HuH-7 (cell line): ENCODE results near the gene SLC1A7.

ENCODE experiments used
- DNase-seq: peaks from one replicate; pipeline ENCODE4 v3.0.0; 2011; ENCODE audit warnings: low spot score

The SLC1A7 gene

DNA sequence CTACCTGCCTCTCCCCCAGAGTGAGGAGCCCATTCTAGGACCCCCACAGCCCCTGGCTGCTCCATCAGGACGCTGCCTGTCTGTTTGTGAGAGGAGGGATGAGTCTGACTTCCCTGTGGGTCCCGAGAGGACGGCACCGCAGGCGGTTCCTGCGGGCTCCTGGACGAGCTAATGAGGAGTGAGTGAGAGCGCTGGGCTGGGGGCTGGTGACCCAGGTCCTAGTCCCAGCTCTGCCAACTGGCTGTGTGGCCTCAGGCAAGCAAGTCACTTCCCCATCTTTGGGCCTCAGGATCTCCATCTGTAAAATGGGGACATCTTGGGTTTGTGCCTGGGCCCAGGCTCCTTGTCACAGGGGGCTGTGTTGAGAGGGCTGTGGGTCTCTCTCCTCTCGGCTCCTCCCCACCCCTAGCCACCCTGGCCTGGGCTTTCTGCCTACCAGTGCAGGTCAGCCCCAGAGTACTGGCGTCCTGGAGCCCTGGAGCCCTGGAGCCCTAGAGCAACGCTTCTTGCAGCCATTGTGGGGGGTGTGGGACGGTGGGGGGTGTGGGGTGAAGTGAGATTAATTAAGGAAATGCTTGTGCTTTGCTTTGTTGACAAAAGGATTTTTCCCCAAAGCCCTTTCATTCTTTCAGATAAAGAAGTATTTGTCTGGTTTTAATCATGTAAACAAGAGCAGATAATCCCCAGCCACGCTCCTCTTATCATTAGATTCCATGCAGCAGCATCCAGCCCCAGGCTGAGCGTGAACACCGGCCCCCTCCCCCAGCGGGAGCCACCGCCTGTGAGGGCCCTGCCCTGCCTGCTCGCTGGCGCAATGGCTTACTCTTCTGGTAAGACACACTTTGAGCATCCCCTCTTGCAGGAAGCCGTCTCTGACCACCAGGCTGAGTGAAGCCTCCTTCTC is 26.8 kb downstream of the SLC1A7 start:
- peak; percentile 74 for DNase-seq

DNA sequence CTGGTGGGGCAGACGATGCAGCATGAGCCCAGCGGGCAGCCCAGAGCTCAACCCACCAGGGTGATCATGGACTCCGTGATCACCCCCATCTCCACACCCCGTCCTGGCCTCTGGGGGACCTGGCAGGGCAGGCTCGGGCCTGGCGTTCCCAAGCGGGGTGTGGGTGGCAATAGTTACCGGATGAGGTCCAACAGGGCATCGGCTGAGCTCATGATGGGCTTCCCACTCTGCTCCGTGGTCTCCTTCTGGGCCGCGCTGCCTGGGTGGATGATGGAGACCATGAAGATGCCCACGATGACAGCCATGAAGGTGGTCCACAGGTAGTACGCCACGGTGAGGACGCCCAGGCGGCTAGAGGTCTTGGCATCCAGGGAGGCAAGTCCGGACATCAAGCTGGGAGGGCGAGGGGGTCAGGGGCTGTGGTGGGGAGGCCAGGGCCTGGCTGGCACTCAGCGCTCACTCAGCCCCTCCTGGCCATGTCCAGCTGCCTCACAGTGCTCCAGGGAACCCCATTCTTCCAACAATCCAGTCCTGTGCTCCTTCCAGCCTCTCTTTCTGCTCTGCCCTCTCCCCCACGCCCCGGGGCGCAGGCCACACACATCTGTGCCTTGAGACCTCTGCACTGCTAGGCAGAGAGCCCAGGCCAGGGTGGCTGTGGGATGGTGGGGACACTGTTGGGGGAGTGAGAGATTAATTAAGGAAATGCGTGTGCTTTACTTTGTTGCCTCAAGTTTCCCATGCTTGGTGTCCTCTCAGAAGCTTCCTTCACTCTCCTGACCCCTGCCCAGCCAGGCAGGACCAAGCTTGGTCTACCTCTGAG is 27.6 kb downstream of the SLC1A7 start:
- DNase-seq, result no peak

DNA sequence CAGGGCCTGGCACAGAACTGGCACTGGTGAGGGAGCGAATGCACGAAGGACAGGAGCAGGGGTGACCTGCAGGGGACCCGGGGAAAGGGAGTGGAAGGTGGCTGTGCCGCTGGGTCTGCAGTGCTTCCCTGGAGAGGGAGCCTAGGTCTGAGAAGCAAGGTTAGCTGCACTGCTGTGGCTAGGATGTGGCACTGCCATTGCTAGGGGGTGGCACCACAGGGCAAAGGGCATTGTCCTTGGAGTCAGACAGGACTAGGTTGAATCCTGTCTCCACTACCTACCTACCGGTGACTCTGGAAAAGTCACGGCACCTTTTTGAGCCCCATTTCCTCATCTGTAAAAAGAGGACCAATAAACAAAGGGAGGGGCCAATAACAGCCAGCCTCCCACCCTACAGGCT is 28.3 kb downstream of the SLC1A7 start:
- no peak for DNase-seq

DNA sequence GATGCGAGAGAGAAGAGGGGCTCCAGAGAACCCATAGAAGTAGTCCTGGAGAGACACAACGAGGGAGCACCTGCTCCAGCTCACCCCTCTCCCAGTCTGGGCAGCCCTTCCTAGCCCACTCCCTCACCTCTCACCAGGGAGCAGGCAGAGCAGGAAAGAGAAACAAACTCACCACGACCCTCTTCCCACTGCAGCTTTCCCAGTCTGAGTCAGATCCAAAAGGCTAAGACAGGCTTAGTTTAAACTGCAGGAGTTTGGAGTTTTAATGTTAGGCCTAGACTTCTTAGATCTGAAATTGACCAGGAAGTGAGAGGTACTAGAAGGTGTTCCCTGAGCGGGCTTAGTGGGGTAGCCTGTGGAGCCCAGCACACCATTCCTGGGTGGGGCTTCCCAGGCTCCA is 29.6 kb downstream of the SLC1A7 start:
- no peak for DNase-seq

DNA sequence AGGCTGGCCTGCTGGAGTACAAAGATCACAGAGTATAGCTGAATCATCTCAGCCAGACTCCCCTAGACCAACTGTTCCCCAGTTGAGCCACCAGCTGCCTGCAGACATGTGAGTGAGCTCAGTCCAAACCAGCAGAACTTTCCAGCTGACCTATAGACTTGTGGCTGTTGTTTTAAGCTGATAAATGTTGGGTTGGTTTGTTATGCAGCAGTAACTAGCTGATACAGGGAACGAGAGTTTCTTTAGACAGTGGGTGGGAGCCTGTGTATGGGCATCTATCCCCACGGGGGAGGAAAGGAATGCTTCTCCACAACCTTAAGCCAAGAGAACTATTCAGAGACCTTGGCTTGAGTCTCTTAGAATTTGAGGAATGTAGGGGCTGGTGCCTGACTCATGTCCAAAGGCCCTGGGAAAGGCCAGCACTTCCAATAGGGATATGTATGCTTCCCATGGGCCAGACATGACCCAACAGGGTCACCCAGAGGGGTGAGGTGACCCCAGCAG is 30.1 kb downstream of the SLC1A7 start:
- DNase-seq, result no peak

DNA sequence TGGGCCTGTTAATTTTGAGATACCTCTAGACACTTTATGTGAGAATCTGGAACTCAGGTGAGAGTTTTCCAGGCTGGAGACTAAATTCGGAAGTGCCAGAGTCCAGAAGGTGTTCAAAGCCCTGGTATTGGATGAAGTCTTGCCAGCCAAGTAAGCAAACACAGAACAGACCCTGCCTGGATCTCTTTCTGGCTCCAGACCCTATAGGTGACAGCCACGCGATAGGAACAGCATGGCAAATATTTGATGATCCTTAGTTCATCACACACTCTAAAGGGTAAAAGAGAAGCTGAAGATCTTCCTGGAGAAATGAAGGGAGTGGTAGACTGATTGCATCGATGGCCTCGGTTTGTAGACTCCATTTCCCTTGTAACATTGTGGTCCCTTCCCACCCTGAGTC is 30.7 kb downstream of the SLC1A7 start:
- no peak for DNase-seq

DNA sequence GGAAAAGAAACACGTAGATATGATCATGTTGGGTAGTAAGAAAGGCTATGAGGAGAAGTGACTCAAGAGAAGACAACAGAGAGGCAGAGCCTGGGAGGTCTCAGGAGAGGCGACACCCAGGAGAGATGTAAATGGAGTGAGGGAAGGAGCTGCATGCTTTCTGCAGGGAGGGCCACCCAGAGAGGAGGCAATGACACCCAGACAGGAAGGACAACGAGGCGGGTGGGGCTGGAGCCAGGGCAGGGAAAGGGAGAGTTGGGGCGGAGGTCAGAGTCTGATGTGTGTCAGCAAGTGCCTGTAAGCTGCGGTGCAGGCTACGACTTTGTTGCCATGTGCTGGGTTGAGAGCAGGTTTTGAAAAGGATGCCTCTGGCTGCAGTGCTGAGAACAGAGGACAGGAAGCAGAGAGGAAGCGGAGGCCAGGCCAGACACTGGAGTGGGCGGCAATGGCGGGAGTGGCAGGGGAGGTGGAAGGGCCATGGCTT is 31.3 kb downstream of the SLC1A7 start:
- peak; percentile 62 for DNase-seq

DNA sequence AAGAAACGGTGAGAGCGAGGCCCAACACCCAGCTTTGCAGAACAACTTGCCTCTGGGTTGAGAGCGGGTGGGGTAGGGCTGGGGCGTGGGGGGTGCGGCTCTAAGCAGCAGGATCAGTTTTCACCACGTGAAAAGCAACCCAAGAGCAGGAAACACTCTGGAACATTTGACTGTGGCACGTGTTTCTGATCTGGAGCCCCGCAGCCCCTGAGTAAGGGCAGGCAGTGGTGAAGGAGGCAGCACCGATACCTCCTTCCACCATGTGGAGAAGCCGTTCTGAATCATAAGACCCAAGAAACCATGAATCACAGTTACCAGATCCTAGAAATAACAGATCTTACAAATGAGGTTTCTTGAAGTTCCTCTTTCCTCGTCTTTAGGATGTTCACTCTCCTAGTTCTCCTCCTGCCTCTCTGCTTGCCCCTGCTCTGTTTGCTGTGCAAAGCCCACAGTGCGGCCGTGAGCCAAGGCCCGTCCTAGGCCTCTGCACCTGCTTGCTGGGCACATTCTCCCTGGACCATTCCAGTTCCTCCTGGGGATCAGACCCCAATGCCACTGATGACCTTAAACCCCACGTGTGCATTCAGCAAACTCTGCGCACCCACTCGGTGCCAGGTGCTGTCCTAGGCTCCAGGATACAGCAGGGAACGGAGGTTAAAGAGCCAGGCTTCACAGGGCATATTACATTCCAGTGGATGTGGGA is 31.9 kb downstream of the SLC1A7 start:
- no peak for DNase-seq

DNA sequence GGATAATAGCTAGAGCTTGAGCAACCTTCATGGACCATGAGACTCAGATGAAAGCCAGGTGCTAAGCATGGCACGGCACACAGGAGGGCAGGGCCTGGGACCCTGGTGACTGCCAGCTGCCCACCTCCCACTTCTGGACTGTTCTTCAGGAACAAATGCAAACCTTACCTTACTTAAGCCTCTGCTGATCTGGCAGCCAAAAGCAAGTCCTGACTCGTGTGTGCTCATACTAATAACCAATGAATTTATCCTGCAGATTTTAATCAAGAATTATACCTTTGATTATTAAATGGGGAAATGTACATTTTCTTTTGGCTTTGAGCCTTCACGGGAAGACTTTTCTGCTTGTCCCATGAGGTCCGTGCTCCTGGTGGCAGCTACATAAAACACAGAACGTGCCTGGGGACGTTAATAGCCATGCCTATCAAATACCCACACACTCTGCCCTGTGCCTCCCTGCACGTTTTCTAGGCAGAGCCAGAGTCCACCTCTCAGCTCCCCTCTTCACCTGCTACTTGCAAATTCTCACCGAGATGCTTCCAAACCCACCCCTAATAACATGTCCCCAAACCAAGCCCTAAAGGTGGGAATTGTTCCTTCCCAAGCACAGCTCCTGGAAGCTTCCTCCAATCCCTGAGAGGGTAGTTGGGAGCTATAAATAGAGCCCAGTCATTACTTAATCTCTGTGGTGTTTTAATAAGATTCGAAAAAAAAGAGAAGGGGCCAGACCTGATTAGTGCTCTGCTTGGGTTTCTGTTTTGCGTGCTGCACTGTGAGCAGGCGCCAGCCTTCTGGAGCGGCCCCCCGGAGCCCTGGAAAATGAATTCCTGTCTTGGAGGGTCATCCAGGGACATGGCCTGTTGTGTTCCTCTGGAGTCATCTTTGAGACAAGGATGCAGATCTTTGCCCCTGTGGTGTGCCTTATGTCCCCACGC is 33.5 kb downstream of the SLC1A7 start:
- DNase-seq, result no peak

DNA sequence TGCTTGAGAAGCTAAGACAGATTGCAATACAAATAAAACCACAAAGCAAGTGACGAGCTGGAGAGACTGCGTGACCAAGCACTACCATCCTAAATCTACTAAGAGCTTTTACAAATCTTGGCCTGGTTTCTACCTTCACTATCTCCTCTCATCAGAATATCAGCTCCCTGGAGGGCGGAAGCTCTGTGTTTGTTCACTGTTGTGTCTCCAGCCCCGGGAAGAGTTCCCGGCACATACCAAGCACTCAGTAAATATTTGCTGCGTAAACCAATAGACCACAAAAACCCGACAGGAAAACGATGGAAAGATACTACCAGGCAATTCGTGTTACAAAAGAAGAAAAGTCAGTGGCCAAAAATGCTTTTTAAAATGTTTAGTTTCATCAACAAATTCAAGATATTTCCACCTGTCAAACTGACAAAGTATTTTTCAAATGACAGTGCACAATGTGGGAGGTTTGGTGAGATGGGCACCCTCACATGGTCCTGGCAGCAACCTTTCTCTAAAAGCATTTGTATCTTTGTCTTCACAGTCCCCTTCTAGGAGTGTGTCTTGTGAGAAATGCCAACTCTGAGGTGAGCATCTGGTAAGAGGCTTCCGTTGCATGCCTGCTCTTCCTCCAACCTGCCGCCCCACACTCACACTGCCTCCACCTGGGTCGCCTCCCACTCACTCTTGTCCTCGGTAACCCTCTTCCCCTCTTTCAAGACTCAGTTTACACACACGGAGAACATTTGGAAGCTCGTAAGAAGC is 34.7 kb downstream of the SLC1A7 start:
- DNase-seq, result peak; percentile 84

DNA sequence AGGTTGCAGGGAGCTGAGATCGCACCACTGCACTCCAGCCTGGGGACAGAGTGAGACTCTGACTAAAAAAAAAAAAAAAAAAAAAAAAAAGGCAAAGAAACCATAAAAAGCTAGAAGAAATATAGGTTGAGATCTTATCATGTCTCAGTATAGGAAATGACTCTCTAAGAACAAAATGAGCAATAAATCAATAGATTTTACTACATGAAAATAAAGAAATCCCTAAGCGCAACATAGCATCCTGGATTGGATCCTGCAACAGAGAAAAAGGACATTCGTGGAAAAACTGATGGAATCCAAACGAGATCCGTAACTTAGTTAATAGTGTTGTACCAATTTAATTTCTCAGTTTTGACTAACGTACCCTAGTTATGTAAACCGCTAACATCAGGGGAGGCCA is 35.3 kb downstream of the SLC1A7 start:
- DNase-seq, result no peak

DNA sequence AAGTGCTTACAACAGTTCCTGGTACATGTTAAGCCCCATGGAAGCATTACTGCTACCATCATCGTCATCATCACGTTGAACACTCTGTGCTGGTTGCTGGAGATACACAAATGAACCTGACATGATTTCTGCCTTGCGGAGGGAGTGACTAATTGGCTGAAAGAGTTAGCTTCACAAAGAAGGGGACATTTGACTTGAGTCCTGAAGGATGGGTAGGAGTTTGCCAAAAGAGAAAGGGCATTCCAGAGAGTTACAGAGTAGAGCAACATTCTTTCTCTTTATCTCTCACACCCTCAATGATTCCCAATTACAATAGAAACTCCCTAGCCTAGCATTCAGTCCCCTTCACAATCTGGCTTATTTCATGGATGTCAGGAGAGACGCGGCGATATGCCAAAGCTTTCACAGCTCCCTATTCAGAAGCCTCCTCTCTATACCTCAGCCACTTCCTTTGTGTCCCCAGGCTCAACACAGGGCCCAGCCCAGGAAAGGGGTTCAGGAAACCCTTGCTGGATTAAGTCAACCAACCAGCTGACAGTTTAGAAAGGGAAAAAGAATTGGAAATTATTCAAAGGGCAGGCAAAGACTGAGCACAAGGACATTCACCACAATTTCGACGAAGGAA is 38.0 kb downstream of the SLC1A7 start:
- DNase-seq, result no peak

DNA sequence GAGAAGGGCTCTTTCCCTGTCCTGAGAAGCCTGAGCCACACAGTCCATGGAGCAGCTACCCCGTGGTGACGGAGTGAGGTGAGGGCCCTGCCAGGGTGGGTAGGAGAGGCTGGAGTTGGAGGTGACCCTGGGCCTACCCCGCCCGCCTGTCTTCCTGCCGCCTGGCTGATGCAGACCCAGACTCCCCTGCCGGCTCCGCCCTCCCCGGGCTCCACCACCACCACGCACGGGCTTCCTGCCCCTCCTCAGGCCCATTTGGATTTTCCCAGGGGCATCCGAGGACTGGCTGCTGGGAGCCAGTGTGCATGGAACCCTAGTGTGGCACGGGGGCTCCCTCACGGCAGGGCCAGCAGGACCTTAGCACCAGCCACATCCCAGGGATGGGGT is 47.9 kb downstream of the SLC1A7 start:
- no peak for DNase-seq

DNA sequence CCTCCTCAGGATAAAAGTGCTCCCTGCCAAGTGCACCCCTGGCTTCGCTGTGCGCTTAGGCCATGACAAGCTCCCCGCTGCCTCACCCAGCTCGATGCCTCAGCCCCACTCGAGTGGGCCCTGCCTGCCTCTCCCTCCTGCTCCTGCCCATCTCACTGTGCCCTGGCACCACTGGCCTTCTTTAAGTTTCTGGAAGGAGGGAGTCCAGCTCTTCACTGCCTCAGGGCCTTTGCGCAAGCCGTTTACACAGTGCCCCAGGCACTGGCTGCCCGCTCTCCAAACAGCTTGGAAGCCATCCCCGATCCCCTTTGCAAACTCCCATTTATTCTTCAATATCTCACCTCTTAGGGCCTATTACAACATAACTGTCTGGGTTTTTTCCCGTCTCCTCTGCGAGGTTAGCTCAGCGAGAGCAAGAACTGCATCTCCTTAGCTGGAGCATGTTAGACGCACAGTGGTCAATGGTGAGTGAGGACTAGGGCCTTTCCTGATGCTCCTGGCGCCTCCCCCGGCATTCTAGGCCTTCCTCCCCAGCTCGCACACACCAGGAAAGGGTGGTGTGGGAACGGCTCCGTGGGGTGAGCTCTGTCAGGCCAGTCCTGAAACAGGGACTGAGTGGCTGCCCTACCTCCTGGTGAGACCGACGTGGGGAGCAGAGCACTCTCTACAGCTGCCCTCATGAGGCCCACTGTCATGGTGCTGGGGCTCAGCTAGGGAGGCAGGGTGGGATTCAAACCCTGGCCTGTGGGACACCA is 48.5 kb downstream of the SLC1A7 start:
- no peak for DNase-seq

DNA sequence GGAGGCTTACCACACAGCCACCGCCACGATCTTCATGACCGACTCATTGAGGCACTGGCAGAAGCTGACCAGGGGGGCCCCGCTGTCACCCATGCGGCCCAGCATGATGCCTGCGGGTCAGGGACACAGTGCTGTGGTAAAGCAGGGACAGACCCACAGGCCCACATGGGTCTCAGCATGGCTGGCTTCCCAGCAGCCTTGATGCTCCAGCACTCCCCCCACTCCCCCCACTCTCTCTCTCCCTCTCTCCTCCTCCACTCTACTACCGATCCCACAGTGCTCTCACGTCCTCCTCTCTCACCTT is 49.0 kb downstream of the SLC1A7 start:
- no peak for DNase-seq

DNA sequence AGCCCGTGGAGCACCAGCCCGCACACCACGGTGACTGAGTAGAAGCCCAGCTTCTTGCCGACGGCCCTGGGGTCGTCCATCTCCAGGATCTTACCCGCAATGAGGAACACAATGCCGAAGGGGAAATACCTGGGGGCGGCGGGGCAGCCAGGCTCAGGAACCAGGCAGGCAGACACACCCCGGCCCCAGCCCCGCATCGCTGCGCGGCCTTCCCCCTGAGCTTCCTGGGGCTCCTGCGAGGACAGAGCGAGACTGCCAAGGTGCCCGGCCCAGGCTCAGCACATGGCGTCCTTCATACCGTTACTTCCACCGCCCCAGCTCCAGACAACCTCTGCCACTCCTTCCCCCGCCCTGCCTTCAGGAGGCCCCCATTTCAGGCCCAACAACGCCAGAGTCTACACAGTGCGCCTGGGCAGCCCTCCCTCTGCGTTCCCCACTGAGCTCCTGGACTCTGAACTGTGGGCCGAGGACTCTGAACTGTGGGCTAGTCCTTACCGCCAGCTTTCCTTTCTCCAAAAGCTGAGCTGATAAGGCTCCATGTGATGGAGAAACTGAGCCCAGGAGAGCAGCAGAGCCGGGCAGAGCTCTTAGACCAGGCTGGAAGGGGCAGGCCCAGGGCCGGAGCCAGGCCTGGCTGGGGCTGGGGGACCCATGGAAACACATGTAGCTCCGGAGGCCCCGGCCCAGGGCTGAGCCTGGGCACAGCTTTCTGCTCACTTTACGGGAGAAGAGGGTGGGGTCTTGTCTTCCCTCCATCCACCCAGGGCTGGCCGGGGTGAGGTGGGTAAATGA is 49.6 kb downstream of the SLC1A7 start:
- no peak for DNase-seq

DNA sequence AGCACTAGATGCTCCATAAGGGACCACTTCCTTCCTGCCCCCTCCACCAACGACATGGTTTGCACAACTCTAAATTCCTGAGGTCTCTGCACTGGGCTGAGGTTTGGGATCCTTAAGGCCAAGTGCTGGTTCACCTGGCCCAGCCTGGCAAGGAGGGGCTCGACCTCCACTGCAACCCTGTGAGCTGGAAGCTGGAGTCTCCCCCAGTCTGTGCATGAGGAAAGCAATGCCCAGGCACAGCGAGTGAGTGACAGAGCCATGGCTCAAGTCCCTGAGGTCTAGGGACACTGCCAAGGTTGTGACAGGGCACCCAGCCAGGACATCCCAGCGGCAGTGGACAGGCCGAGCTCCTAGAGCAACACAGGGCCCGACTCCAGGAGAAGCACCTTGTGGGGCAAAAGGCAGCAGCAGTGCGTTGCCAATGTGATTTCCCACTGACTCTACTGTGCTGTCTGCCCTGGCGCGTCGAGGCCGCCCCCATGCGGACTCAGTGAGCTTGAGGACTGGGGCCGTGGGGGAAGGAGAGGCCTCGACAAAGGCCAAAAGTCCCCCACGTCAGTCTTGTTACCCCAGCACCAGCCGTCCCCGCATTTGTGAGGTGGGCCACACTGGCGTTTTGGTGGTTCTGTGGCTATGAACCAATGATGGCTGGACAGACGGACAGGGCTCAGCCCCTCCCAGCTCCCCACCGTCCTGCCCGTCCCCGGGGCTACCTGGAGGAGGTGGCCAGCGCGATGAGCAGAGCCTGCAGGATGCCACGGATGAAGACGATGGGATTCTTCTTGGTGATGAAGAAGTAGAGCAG is 50.4 kb downstream of the SLC1A7 start:
- DNase-seq, result no peak
